HG02763 (cell line): ENCODE measurements around the gene ZNF280A.
A peak's percentile ranks its signal among the peaks of the same experiment; 100 is the strongest.
"Not testable (repeated sequence)": the region's sequence is repeated elsewhere in the genome, so short reads cannot be mapped to it uniquely, and the experiment has no call there.

Experiments used
- ATAC-seq: cut with Tn5 transposase; IDR thresholded peaks from one replicate; pipeline ENCODE4 v1.9.1; 2021; ENCODE audit warnings: mild to moderate bottlenecking, moderate library complexity; ENCODE audit not compliant: unreplicated experiment

Gene ZNF280A

GRCh38 chr22:22514431-22514830, 5.6 kb downstream of the ZNF280A start:
- not testable (repeated sequence) for ATAC-seq

DNA sequence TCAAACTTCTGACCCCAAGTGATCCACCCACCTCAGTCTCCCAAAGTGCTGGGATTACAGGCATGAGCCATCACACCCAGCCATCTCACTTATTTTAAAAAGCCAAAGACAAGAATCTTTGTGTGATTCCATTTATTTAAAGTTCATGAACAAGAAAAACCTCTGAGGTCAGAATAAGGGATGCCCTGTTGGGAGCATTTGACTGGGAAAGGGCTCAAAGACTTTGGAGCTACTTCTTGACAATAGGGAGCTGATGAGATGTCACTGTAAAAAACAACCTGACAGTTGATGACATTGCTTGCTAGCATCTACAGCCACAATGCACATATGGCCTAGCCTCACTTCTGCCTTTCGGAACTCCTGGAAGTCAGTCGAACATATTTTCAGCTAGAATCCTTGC, 6.5 kb downstream of the ZNF280A start:
- no peak for ATAC-seq

- no peak for ATAC-seq
Observed at GRCh38 chr22:22512951-22513350, 7.1 kb downstream of the ZNF280A start.

DNA sequence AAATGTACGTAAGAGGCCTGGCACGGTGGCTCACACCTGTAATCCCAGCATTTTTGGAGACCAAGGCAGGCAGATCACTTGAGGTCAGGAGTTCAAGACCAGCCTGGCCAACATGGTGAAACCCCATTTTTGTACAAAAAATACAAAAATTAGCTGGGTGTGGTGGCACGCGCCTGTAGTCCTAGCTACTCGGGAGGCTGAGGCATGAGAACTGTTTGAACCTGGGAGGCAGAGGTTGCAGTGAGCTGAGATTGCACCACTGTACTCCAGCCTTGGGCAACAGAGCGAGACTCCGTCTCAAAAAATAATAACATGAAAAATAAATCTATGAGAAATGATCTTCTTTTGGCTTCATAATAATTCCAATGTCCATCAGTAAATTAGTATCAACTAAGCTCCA, 9.2 kb downstream of the ZNF280A start:
- not testable (repeated sequence) for ATAC-seq

GRCh38 chr22:22509912-22510311, 10.2 kb downstream of the ZNF280A start:
- ATAC-seq: not testable (repeated sequence)

DNA sequence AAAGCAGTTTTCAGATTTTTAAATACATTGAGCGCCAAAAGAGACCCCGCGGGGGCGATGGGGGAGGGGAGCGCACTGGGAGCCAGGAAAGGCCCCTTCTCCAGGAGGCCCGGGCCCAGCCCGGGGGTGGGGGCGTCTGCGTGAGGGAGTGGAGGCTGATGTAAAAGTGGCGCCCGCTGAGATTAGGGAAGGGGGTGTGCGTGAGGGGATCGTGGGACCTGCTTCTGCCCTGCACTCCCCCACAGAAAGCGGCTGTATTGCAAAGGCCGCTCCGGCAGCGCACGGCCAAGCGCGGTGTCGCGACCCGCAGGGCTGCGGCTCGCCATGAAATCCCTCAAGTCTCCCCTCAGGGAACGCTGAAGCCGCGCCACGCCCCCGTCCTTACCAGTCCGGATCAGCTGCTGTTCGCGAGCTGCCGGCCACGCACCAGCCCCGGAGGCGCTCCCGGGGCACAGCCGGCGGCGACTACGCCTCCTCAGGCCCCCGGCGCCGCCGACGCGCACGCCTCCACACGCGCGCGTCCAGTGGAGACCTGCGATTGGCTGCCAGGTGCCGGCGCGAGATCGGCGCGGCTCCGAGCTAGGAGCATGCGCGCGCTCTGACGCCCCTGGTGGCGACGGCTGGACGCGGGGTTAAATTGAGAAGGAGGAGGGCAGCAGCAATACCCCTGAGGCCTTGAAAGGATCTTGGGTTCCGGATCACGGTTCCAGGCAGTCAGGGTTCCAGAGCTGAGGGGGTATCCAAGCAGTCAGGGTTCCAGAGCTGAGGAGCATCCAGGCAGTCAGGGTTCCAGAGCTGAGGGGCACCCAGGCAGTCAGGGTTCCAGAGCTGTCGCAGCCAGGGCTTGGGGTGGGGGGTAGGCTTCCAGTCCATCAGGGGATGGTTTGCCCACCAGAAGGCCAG, 11.5 kb downstream of the ZNF280A start, which contains the start of gene ZNF280B:
TSS of gene ZNF280B (minus strand) at position 469 of the 903 bp plus-strand sequence. CDS start 19,344 bp downstream, outside the sequence.
- peak; percentile 80 for ATAC-seq

DNA sequence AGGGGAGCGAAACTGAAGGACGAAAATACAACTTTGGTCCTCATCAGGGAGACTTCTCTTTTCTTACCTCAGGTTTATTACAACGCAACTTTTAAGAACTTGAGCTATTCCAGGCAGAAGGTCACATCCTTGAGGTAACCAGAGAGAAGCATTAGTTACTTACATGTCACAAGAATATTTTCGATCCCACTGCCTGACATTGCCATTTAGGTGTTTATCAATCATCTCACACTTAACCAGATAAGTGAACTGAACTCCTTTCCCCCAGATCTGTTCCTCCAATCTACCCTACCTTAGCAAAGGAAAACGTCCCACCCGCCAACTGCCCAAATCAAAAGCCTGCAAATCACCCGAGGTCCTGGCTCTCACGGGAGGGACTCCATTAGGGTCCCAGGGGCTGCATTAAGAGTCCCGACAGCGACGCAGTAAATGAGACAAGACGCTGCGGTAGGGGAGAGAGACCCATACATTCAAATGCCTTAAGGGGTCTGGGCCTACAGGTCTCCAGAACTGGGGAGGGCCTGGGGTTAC, 12.3 kb downstream of the ZNF280A start:
- ATAC-seq: no peak

DNA sequence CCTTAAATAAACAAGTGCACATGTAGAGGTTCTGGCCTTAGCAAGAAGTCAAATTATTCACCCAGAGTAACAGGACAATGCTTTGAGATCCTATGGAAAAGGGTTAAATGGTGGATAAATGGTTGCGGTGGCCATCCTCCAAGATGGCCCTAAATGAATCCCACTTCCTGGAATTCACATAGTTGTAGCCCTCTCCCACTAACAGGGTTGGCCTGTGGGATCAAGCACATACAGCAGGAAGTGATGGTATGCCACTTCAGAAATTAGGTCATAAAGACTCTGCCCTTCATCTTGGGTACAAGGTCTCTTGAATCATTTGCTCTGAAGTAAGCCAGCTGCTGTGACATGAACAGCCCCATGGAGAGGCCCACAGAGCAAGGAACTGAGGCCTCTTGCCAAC, 13.3 kb downstream of the ZNF280A start:
- no peak for ATAC-seq

DNA sequence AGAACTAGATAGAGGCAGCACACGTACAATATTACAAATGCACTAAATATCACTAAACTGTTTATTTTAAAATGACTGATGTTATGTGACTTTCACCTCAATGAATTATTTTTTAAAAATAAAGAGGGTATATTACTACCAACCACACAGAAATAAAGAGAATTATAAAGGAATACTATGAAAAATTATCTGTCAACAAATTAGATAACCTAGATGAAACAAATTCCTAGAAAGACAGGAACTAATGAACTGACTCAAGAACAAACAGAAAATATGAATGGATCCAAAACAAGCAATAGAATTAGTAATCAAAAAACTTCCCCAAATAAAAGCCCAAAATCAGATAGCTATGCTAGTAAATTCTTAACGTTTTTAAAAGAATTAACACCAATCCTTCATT, 21.8 kb downstream of the ZNF280A start:
- ATAC-seq: no peak

GRCh38 chr22:22491589-22491988, 28.5 kb downstream of the ZNF280A start:
- ATAC-seq: not testable (repeated sequence)

- no peak for ATAC-seq
Observed at GRCh38 chr22:22488736-22489135, 31.3 kb downstream of the ZNF280A start.

DNA sequence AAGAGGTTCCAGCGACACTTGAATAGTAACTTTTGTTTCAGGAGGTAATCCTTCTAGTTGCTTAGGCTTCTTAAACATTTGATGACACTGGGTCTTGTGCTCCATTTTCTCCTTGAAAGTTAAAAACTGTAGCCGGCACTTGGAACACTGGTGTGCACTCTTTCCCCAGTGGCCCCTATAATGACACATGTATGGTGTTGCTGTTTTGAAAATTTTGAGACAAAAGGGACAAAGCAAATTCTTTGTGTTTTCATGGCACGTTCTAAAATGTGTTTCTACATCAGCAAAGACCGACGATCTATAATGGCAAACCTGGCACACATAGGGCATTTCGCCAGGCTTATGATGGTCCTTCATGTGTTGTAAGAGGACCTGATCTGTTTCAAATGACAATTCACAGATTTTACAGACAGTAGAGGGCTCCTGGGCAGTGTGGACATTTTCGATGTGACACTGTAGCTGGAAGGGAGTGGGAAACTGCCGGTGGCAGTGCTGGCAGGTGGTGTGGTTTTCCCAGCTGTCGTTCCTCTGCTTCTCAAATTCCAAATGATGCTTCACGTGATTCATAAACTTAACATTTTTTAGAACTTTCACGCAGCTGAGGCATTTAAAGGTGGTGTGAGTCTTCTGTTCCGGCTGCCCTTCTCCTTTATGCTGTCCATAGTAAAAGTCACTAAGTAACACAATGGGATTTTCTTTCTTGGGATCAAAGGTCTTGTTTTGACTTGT, 32.0 kb downstream of the ZNF280A start:
- no peak for ATAC-seq

- ATAC-seq: no peak
Observed at GRCh38 chr22:22487059-22487458, 33.0 kb downstream of the ZNF280A start.

GRCh38 chr22:22486132-22486899, 33.8 kb downstream of the ZNF280A start:
- no peak for ATAC-seq

- ATAC-seq: no peak
Observed at GRCh38 chr22:22485524-22485923, 34.5 kb downstream of the ZNF280A start.

DNA sequence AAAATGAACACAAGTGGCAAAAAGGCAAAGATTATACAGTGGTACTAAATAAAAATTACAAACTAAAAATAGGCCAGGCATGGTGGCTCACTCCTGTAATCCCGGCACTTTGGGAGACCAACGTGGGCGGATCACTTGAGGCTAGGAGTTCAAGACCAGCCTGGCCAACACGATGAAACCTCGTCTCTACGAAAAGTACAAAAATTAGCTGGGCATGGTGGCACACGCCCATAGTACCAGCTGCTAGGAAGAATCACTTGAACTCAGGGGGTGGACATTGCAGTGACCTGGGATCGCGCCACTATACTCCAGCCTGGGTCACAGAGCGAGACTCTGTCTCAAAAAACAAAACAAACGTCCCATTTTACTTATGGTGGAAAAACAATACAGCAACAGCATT, 36.0 kb downstream of the ZNF280A start:
- ATAC-seq: no peak

DNA sequence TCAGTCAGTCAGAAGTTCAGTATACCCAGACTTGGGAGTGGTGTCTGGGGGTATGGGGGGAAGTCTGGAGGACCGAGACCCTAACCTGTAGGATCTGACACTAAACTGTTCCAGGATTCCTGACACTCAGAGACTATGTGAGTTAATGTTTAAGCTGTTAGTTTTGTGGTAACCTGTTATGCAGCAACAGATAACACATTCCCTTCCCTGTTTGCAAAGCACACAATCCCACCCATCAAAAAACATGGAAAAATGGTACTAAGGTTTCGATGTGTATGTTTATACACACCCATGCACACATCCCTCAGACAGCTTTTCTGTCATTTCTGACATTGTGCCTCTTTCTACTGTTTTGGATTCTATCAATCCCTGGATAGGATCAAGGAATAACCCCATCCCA, 39.1 kb downstream of the ZNF280A start:
- ATAC-seq: no peak

GRCh38 chr22:22479999-22480532, 40.0 kb downstream of the ZNF280A start:
- ATAC-seq: no peak

DNA sequence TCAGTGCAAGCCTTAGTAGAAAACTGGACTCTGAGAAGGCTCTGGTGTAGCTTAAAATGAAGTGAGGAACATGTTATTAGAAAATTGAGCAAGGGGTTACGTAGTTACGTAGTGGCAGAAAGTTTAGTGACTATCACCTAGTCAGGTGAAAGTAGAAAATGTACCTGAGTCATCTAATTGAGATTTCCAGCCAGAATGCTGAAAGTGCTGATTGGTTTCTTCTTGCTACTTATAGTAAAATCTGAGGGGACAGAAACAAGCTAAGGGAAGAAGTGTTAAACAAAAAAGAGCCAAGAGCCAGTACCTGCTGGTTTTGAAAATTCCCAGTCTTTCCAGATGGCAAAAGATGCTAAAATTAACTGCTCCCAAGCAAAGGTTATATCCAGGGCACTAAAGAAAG, 41.0 kb downstream of the ZNF280A start:
- no peak for ATAC-seq

DNA sequence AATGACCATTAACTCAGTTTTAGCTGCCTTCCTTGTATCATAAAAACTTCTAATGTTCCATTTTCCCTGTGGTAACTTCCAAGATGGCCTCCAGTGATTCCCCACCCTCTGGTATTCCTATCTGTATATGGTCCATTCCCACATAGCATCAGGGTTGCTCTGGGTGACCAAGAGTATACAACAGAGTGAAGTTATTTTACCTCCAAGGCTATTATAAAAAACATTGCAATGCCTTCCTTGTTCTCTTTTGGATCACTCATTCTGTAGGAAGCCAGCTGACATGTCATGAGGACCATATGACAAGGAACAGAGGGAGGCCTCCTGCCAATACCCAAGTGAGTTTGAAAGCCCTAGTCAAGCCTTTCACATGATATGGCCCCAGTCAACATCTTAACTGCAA, 41.6 kb downstream of the ZNF280A start:
- no peak for ATAC-seq

DNA sequence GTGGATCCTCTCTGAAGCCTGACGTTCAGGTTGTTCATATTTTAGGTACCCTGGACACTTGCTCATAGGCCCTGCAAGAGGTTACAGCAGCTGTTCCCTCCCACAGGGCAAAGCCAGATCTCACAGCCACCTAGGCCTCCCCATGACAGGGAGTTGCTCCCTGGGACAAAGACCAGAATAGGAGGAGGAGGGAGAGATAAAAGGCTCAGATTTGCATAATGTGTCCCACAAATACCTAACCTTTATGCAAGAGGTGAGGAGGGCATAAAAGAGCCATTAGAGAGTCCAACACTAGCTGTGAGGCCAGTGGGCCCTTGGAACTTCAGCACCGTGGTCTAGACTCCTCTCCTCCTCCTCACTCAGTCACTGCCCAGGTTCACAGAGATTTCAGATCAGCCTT, 45.3 kb downstream of the ZNF280A start:
- ATAC-seq: no peak
